Tongue (tissue), 2 donors: ENCODE measurements around the gene TMEM119. TPM values are rescaled to one million over a fixed set of nuclear protein-coding genes. Genes with fewer than 3 reads are reported as not detected.

Source experiments
- DNase-seq: peaks from one replicate; pipeline ENCODE4 v3.0.0-alpha.2; 2015
- total RNA-seq: library from RNA; depleted of rRNA; stranded (reverse); fragments of >200 nt; gene quantifications from one replicate; pipeline ENCODE4 v1.2.3, GENCODE V29; 2014

The TMEM119 gene
- 42.0 TPM for total RNA-seq

- DNase-seq = peak; percentile 87
Observed at GRCh38 chr12:108597559-108598471, at the start of gene TMEM119. Gene TMEM119 (minus strand): TSS chr12:108598084. CDS start chr12:108592383, 5,701 bp downstream.

- DNase-seq = peak; percentile 68
Observed at GRCh38 chr12:108646600-108647579, 49.0 kb upstream of the TMEM119 start.

GRCh38 chr12:108645686-108646599 lies 48.1 kb upstream of the TMEM119 start:
- DNase-seq = peak; percentile 69

- DNase-seq = no peak
Observed at GRCh38 chr12:108644811-108645120, 46.9 kb upstream of the TMEM119 start.

- no peak for DNase-seq
Observed at GRCh38 chr12:108643941-108644810, 46.3 kb upstream of the TMEM119 start.

GRCh38 chr12:108642899-108643654 lies 45.2 kb upstream of the TMEM119 start:
- DNase-seq = no peak

- peak; percentile 97 for DNase-seq
Observed at GRCh38 chr12:108642269-108642870, 44.5 kb upstream of the TMEM119 start.

- DNase-seq = no peak
Observed at GRCh38 chr12:108641446-108642268, 43.8 kb upstream of the TMEM119 start.

- no peak for DNase-seq
Observed at GRCh38 chr12:108640802-108641445, 43.0 kb upstream of the TMEM119 start.

- DNase-seq = no peak
Observed at GRCh38 chr12:108638997-108639822, 41.3 kb upstream of the TMEM119 start.

GRCh38 chr12:108638141-108638827 lies 40.4 kb upstream of the TMEM119 start:
- DNase-seq = peak; percentile 86

GRCh38 chr12:108637222-108637971 lies 39.5 kb upstream of the TMEM119 start:
- peak; percentile 80 for DNase-seq

- no peak for DNase-seq
Observed at GRCh38 chr12:108635997-108636808, 38.3 kb upstream of the TMEM119 start.

- DNase-seq = peak; percentile 66
Observed at GRCh38 chr12:108635201-108635996, 37.5 kb upstream of the TMEM119 start.
